Neural crest cell (in vitro differentiated cells): ENCODE data around the gene C11orf52. TPM values are rescaled to one million over a fixed set of nuclear protein-coding genes. Genes with fewer than 3 reads are reported as not detected.

Experiments
- DNase-seq: peaks from one replicate; pipeline ENCODE4 v3.0.0; 2021; ENCODE audit warnings: low read depth, mixed read lengths, low spot score
- H3K27ac Mint-ChIP-seq: one replicate; pipeline ENCODE4 v1.8.0; 2021; ENCODE audit warnings: mild to moderate bottlenecking, mixed read lengths; ENCODE audit not compliant: unreplicated experiment
- H3K27me3 Mint-ChIP-seq: 2 replicates; pipeline ENCODE4 v1.8.0; 2021; ENCODE audit warnings: low read depth, mild to moderate bottlenecking, mixed read lengths
- H3K36me3 Mint-ChIP-seq: 2 replicates; pipeline ENCODE4 v1.8.0; 2021; ENCODE audit warnings: low read depth, mild to moderate bottlenecking, mixed read lengths
- H3K4me1 Mint-ChIP-seq: 2 replicates; pipeline ENCODE4 v1.8.0; 2021; ENCODE audit warnings: mixed read lengths
- H3K4me3 Mint-ChIP-seq: one replicate; pipeline ENCODE4 v1.8.0; 2021; ENCODE audit warnings: mild to moderate bottlenecking, mixed read lengths
- H3K9me3 Mint-ChIP-seq: 2 replicates; pipeline ENCODE4 v1.8.0; 2021; ENCODE audit warnings: mixed read lengths
- CTCF ChIP-seq: fragments of 200-600 bp; sonication (generic); conservative IDR thresholded peaks from 2 replicates; pipeline ENCODE4 v1.5.0; 2021; ENCODE audit warnings: antibody characterized with exemption, mild to moderate bottlenecking
- total RNA-seq: library from RNA; stranded (reverse); gene quantifications from 2 replicates; pipeline ENCODE4 v1.2.1, GENCODE V29; 2021

The C11orf52 gene
- total RNA-seq, 1 donor from 2014 or later, result not detected

- peak overlapping the region; percentile 82 for H3K4me3 Mint-ChIP-seq
- no peak overlapping the region for H3K27ac Mint-ChIP-seq
- no peaks in the 10 kb centered on the region for H3K36me3 Mint-ChIP-seq
- no peaks in the 10 kb centered on the region for H3K27me3 Mint-ChIP-seq
- H3K9me3 Mint-ChIP-seq, result no peaks in the 10 kb centered on the region
- H3K4me1 Mint-ChIP-seq, result peaks cover 53% of the 10 kb centered on the region
- no peak for TF ChIP-seq CTCF
- DNase-seq, result no peak
Observed at GRCh38 chr11:111936040-111936540, 17.4 kb downstream of the C11orf52 start.

- H3K4me3 Mint-ChIP-seq, result peak overlapping the region; percentile 72
- H3K27ac Mint-ChIP-seq, result peak overlapping the region; percentile 74
Observed at GRCh38 chr11:111937461-111937769, 18.7 kb downstream of the C11orf52 start.

GRCh38 chr11:111937844-111938243, 19.1 kb downstream of the C11orf52 start:
- Mint-ChIP-seq H3K4me3 (peak overlapping the region; percentile 72), H3K4me1 (peaks cover 49% of the 10 kb centered on the region), H3K27me3 (no peaks in the 10 kb centered on the region), H3K9me3 (no peaks in the 10 kb centered on the region), H3K36me3 (no peaks in the 10 kb centered on the region), H3K27ac (peak overlapping the region; percentile 86)
- DNase-seq, result no peak
- TF ChIP-seq CTCF, result no peak

More at GRCh38 chr11:111937461-111937769, 18.7 kb downstream of the C11orf52 start:
- Mint-ChIP-seq H3K9me3 (no peaks in the 10 kb centered on the region), H3K36me3 (no peaks in the 10 kb centered on the region), H3K27me3 (no peaks in the 10 kb centered on the region), H3K4me1 (peaks cover 53% of the 10 kb centered on the region)
- TF ChIP-seq CTCF, result no peak
- DNase-seq, result no peak

GRCh38 chr11:111938687-111939160, 20.0 kb downstream of the C11orf52 start:
- Mint-ChIP-seq H3K4me1 (peaks cover 49% of the 10 kb centered on the region), H3K36me3 (no peaks in the 10 kb centered on the region), H3K27me3 (no peaks in the 10 kb centered on the region), H3K27ac (peak overlapping the region; percentile 86), H3K4me3 (peak overlapping the region; percentile 72), H3K9me3 (no peaks in the 10 kb centered on the region)
- DNase-seq, result no peak
- TF ChIP-seq CTCF, result no peak

- Mint-ChIP-seq H3K4me1 (peaks cover 47% of the 10 kb centered on the region), H3K36me3 (no peaks in the 10 kb centered on the region), H3K9me3 (no peaks in the 10 kb centered on the region), H3K4me3 (no peak overlapping the region), H3K27me3 (no peaks in the 10 kb centered on the region), H3K27ac (no peak overlapping the region)
- no peak for DNase-seq
- no peak for TF ChIP-seq CTCF
Observed at GRCh38 chr11:111939836-111940604, 21.3 kb downstream of the C11orf52 start.
